ENCODE results near the gene NFKBIB. TPM values are rescaled to one million over a fixed set of nuclear protein-coding genes. Genes with fewer than 3 reads are reported as not detected.
"Not testable (repeated sequence)": the region's sequence is repeated elsewhere in the genome, so short reads cannot be mapped to it uniquely, and the experiment has no call there.

NFKBIB gene
- polyA plus RNA-seq, 6 donors from 2014 or later, result 6.9 to 16.9 (median 12.1) TPM

DNA sequence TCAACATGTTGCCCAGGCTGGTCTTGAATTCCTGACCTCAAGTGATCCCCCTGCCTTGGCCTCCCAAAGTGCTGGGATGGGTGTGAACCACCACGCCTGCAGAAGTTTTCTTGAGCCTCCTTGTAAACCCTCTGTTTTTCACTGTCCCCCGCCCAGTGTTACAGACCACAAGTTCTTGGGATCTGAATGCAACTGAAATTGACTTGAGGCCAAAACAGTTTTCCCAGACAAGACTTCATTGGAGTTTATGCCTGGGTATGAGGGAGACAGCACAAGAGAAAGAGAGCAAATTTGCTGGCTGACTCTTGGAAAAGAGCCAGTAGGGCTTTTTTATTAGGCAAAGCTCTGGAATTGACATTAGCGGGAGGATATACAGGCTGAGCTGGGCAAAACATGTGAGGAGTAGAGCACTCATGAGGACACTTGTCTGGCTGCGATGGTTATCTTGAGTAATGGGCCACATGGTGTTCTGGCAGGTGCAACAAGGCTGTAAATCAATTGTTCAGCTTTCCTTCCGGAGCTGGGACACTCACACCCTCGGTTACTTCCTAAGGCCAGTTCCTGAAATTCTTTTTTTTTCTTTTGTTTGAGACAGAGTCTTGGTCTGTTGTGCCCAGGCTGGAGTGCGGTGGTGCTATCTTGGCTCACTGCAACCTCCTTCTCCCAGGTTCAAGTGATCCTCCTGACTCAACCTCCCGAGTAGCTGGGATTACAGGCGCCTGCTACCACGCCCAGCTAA, 37.3 kb upstream of the NFKBIB start:
- no peak for DNase-seq
- Mint-ChIP-seq H3K9me3 (peaks cover 0 to 5% (median 2%) of the 10 kb centered on the region in 7 donors), H3K4me1 (peaks cover 45 to 79% (median 63%) of the 10 kb centered on the region in 3 donors), H3K4me3 (peak overlapping the region; percentile 19 to 86 (median 62)), H3K36me3 (no peaks in the 10 kb centered on the region), H3K27ac (peak overlapping the region in 5 of 6 donors; percentile 61 to 97 (median 88)), H3K27me3 (no peaks in the 10 kb centered on the region)
- no peak for ATAC-seq (ENCODE audit: low read depth in 2 of 2)

DNA sequence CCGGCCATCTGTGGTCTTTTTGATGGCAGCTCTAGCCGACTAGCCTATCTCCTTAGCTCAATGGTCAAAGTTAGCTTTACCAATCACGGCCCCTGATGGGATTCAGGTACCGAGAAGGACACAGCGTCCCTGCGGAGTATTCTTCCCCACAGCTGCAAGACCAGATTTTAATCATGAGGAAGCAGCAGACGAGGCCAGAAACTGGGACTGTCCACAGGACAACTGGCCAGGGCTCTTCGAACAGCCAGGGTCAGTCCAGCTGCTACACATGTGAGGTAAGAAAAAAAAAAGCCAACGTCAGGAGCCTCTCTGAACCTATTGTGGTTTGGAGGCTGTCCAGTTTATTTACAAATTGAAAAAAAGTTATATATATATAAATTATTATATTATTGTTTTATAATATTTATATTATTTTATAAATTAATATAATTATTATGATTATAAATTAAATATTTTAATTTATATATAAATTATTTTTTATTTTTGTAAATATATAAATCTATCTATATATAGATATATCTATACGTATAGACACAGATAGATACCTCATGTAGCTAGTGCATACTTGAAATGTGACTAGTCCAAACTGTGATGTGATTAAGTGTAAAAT, 32.5 kb upstream of the NFKBIB start:
- no peaks in the 10 kb centered on the region for H3K27me3 Mint-ChIP-seq
- H3K4me3 Mint-ChIP-seq, result peak overlapping the region in 5 of 8 donors; percentile 34 to 84 (median 44)
- DNase-seq (no peak), ATAC-seq (ENCODE audit: low read depth in 2 of 2) (no peak)
- H3K27ac Mint-ChIP-seq, result peak overlapping the region in 4 of 6 donors; percentile 62 to 98 (median 96)
- no peaks in the 10 kb centered on the region for H3K36me3 Mint-ChIP-seq
- peaks cover 0 to 5% (median 2%) of the 10 kb centered on the region in 7 donors for H3K9me3 Mint-ChIP-seq
- peaks cover 53 to 77% (median 70%) of the 10 kb centered on the region in 3 donors for H3K4me1 Mint-ChIP-seq

DNA sequence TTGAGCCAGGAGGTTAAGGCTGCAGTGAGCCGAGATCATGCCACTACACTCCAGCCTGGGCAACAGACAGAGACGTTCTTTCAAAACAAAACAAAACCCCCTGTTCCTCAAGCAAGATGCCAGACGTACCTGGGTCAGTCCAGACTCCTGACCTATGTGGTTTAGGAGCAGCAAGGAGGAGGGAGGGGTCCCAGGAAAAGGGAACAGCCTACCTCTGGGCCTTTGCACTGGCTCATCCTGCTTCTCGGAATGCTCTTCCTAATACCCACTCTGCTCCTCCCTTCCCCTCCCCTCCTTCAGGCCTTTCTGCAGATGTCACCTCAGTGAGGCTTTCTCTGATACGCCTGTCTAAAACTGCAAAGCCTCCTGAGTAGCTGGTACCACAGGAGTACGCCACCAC, 31.2 kb upstream of the NFKBIB start:
- DNase-seq (no peak), ATAC-seq (ENCODE audit: low read depth in 2 of 2) (no peak)
- peaks cover 0 to 5% (median 2%) of the 10 kb centered on the region in 7 donors for H3K9me3 Mint-ChIP-seq
- H3K27me3 Mint-ChIP-seq, result no peaks in the 10 kb centered on the region
- H3K4me3 Mint-ChIP-seq, result peak overlapping the region; percentile 93 to 98 (median 97)
- no peaks in the 10 kb centered on the region for H3K36me3 Mint-ChIP-seq
- H3K27ac Mint-ChIP-seq, result peak overlapping the region in 5 of 6 donors; percentile 80 to 96 (median 94)
- peaks cover 51 to 68% (median 64%) of the 10 kb centered on the region in 3 donors for H3K4me1 Mint-ChIP-seq

DNA sequence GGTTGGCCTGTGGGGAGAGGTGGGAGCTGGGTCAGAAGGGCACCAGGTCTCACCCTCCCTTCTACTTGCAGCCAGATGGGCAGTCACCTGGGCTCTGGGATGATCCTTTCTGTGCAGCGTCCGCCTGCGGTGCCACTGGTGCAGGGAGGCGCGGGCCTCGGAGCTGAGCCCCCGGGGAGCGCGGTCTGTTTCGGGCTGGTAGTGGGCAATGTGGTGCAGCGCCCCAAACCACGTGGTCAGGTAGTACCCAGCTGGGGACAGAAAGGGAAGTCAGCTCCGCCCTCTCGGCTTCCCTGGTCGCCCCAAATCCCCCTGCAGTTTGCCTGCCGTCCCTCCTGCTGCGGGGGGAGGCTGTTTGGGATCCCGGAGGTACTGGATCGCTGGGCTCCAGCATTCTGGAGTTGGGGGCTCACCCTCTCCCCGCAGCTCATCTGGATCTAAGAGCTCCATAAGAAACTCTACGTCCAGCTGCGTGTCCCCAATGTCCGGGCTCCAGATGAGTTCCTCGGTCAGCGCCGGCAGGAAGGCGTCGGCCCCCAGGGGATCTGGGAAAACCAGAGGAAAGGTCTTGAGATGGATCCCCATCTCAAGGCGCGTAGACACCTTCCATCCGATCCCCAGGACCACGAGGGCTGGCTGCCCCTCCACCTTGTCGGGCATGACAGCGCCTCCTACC, 30.5 kb upstream of the NFKBIB start:
- no peaks in the 10 kb centered on the region for H3K36me3 Mint-ChIP-seq
- H3K4me1 Mint-ChIP-seq, result peaks cover 48 to 66% (median 61%) of the 10 kb centered on the region in 3 donors
- ATAC-seq (ENCODE audit: low read depth in 2 of 2) (peak; percentile 46), DNase-seq (peak; percentile 67)
- H3K9me3 Mint-ChIP-seq, result peaks cover 0 to 4% (median 2%) of the 10 kb centered on the region in 7 donors
- H3K4me3 Mint-ChIP-seq, result peak overlapping the region; percentile 93 to 98 (median 97)
- peak overlapping the region in 5 of 6 donors; percentile 94 to 99 (median 96) for H3K27ac Mint-ChIP-seq
- no peaks in the 10 kb centered on the region for H3K27me3 Mint-ChIP-seq

DNA sequence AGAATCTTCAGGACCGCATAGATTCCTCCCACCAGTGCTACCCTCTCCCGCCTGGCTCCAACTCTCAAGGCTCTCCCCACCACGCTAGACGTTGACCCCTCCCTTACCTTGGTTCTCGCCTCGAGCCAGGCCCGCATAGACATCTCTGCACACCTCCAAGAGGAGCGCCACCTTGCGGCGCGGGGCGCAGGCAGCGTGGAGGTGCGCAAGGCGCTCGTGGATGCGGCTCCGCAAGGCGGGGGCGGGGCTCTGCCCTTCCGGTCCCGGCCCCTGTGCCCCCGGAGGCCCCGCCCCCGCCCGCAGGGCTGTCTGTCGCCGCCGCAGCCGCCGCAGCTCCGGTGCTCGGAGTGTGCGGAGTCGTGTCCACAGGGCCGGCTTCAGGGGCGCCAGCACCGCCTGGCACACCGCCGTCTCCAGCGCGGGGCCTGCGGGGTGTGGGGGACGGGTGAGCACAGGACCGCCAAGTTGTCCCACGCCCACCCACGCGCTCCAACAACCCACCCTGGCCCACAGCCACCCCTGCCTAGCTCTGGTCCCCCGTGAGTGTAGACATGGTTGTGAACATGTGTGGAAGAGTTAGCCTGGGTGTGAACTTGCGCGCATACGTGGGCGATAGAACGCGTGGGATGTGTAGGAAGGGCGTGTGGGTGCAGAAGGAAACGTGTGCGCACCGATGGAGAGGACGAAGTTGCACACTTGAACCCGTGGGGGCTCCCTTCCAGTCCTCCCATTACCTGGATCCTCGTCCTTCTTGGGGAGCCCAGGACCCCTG, 29.7 kb upstream of the NFKBIB start:
- ATAC-seq (ENCODE audit: low read depth in 2 of 2) (peak; percentile 90 to 93), DNase-seq (peak; percentile 95)
- Mint-ChIP-seq H3K27me3 (no peaks in the 10 kb centered on the region), H3K4me3 (peak overlapping the region; percentile 93 to 98 (median 97)), H3K9me3 (peaks cover 0 to 3% (median 0%) of the 10 kb centered on the region in 7 donors), H3K27ac (peak overlapping the region; percentile 91 to 99 (median 95)), H3K4me1 (peaks cover 42 to 59% (median 54%) of the 10 kb centered on the region in 3 donors), H3K36me3 (no peaks in the 10 kb centered on the region)

DNA sequence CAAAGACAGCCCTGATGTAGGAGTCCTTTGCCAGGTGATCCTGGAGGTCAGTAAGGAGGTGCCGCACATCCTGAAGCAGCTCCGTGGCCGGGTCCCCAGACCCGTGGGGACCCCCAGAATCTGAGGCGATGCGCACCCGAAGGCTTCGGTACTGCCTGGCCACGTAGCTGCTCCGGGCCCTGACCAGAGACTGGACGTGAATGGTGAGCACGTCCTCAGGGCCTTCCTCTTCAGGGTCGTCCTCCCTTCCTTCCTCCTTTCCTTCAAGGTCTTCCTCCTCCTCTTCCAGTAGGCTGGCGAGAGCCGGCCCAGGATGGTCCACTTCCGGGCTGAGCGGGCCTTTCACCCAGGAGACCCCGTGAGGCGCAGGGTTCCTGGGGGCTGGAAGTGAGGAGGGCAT, 29.2 kb upstream of the NFKBIB start:
- Mint-ChIP-seq H3K27me3 (no peaks in the 10 kb centered on the region), H3K4me1 (peaks cover 37 to 54% (median 48%) of the 10 kb centered on the region in 3 donors), H3K36me3 (no peaks in the 10 kb centered on the region), H3K4me3 (peak overlapping the region; percentile 83 to 98 (median 92)), H3K27ac (peak overlapping the region in 5 of 6 donors; percentile 58 to 97 (median 94)), H3K9me3 (no peaks in the 10 kb centered on the region)
- no peak for ATAC-seq (ENCODE audit: low read depth in 2 of 2)
- no peak for DNase-seq

DNA sequence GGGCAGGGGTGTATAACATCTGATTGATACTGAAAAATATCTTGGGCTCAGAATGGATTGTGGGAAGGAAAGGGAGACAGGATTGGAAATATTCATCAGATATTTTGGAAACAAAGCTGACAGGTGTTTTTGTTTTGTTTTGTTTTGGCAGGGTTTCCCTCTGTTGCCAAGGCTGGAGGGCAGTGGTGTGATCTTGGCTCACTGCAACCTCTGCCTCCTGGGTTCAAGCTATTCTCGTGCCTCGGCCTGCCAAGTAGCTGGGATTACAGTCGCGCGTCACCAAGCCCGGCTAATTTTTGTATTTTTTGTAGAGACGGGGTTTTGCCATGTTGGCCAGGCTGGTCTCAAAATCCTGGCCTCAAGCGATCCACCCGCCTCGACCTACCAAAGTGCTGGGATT, 26.4 kb upstream of the NFKBIB start:
- ATAC-seq (ENCODE audit: low read depth in 2 of 2); H3K9me3 Mint-ChIP-seq; H3K36me3 Mint-ChIP-seq; H3K27me3 Mint-ChIP-seq; DNase-seq: not testable (repeated sequence)
- peaks cover 40 to 57% (median 51%) of the 10 kb centered on the region in 3 donors for H3K4me1 Mint-ChIP-seq
- peak overlapping the region in 1 of 8 donors; percentile 38 for H3K4me3 Mint-ChIP-seq
- H3K27ac Mint-ChIP-seq, result peak overlapping the region in 2 of 6 donors; percentile 43 to 67

DNA sequence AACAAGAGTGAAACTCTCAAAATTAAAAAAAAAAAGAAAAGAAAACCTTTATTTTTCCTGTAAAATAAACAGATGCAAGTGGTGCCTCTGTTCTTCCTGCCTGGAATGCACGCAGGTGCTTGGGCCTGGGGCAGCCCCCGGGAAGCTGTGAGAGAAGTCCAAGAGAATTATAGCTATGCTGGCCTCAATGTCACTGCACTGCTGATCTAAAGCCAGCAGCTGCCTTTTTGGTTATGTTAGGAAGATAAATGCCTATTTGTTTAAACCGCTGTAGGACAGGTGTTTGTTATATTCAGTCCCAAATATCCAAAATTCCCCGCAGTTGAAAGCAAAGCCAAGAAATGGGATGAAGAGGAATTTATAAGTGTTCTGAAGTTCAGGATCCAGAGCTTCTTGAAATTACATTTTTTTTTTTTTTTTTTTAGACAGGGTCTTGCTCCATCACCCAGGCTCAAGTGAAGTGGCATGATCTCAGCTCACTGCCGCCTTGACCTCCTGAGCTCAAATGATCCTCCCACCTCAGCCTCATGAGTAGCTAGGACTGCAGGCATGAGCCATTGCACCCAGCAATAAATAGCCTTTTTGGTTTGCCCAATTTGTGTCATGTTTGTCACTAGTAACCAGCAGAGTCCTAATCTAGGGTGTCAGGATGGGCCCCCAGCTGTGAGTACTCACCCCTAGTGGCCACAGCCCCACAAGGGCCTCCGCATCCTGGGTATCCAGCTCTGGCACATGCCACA, 23.9 kb upstream of the NFKBIB start:
- Mint-ChIP-seq H3K36me3 (no peaks in the 10 kb centered on the region), H3K4me3 (peak overlapping the region in 3 of 8 donors; percentile 6 to 32 (median 21)), H3K9me3 (no peaks in the 10 kb centered on the region), H3K27me3 (no peaks in the 10 kb centered on the region), H3K27ac (peak overlapping the region in 4 of 6 donors; percentile 87 to 99 (median 95)), H3K4me1 (peaks cover 34 to 49% (median 36%) of the 10 kb centered on the region in 3 donors)
- DNase-seq, result no peak
- ATAC-seq (ENCODE audit: low read depth in 2 of 2), result no peak

DNA sequence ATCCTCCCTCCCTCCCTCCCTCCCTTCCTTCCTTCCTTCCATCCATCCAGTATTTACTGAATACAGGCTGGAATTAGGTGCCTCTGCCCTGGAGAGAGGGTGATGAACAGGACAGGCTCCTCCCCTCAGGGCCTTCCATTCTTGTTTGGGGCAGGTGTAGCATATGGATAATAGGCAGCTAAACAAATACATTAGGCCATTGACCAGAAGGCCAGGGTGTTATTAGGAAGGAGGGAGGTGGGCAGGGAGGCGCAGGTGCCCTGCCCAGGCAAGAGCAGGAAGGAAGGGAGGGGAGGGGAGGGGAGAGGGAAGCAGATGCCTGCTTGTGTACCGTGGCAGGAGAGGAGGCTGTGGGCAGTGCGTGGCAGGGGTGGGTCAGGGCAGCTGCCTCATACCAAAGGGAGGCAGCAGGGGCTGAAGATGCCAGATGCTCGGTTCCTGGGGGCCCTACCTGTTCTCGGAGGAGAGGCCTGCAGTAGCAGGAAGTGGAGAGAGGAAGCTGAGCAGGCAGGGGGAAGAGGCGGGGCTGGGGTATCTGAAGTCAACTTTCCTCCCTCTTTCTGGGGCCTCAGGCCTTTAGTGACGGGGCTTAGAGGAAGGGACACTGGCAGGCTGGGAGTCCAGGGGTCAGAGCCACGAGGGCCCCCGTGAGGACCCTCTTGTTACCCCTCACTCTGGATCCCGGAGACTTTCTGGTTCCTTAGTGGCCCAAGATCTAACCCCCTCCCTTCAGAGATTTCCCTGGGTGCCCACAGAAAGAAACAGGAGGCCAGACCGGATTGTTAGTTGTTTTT, 21.8 kb upstream of the NFKBIB start, which contains the start of gene RINL:
Gene RINL, minus strand, starts transcription at position 495 of the 794 bp plus-strand sequence. CDS start 1,533 bp downstream, outside the sequence.
- no peaks in the 10 kb centered on the region for H3K27me3 Mint-ChIP-seq
- no peaks in the 10 kb centered on the region for H3K9me3 Mint-ChIP-seq
- peak within 1 kb of the TSS; percentile 96 to 99 (median 98) for H3K27ac Mint-ChIP-seq
- ATAC-seq (ENCODE audit: low read depth in 2 of 2) (peak; percentile 96), DNase-seq (peak; percentile 78)
- H3K4me3 Mint-ChIP-seq, result peak within 1 kb of the TSS; percentile 79 to 91 (median 85)
- H3K4me1 Mint-ChIP-seq, result peaks cover 31 to 48% (median 34%) of the 10 kb centered on the region in 3 donors
- H3K36me3 Mint-ChIP-seq, result no peaks in the 10 kb centered on the region

DNA sequence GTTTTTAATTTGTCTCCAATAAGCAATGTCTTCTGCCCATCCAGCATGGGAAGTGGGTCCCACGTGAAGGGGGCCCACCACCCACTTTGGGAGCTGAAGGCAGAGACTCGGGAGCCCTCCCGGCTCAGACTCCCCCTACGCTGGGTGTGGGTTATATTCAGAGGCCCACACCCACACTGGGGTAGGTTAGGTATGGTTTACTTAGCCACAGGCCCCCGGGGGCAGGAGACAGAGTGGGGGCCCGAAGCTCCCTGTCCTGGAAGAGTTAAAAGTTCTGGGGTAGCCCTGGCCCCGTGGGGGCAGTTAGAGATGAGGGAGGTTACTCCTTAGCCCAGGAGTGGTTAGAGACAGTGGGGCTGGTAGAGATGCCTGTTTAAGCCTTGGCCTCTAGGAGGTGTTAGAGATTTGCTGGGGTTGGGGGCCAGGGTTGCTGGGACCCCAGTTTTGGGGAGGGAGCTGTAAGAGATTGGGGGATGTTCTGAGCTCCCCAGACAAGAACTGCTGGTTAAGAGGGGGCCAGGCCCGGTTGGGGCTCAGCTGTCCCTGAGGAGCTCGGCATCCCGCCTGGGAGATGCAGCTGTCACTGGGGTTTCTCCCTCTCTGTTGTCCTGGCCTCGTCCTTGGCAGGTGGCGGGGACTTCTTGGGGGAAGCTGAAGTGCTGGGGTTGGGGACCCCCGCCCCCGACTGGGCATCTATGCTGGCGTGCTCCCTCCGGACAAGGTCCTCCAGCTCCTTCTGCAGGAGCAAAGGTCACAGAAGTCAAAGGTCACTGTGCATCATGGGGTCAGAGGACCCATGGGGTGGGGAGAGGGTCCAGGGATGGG, 21.0 kb upstream of the NFKBIB start:
- Mint-ChIP-seq H3K27me3 (no peaks in the 10 kb centered on the region), H3K36me3 (no peaks in the 10 kb centered on the region), H3K27ac (peak overlapping the region; percentile 96 to 99 (median 98)), H3K4me3 (peak overlapping the region; percentile 79 to 91 (median 85)), H3K4me1 (peaks cover 34 to 54% (median 37%) of the 10 kb centered on the region in 3 donors), H3K9me3 (no peaks in the 10 kb centered on the region)
- ATAC-seq (ENCODE audit: low read depth in 2 of 2), result no peak
- no peak for DNase-seq

DNA sequence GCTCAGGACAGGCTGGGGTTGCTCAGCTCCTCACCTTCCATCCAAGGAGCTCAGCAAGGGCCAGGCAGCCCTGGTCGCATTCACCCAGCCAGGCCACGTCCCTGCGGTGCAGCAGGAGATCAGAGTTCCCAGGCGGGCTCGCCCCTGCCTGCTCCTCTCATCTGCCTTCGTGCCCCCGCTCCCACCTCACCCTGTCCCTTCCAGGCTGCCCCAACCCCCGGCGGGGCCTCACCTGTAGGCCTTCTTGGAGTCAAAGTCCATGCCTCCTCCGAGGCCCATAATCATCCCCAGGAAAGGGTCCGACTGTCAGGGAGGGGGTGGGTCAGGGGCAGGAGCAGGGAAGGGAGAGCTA, 20.4 kb upstream of the NFKBIB start:
- peak overlapping the region in 3 of 6 donors; percentile 96 to 99 (median 98) for H3K27ac Mint-ChIP-seq
- peak overlapping the region in 5 of 8 donors; percentile 22 to 79 (median 79) for H3K4me3 Mint-ChIP-seq
- peaks cover 34 to 55% (median 37%) of the 10 kb centered on the region in 3 donors for H3K4me1 Mint-ChIP-seq
- no peaks in the 10 kb centered on the region for H3K27me3 Mint-ChIP-seq
- H3K9me3 Mint-ChIP-seq, result no peaks in the 10 kb centered on the region
- ATAC-seq (ENCODE audit: low read depth in 2 of 2), result no peak
- H3K36me3 Mint-ChIP-seq, result no peaks in the 10 kb centered on the region
- DNase-seq, result no peak

Data from naive B cell (primary cell).